Loucy (cell line): ENCODE measurements around the gene CACNA1D.

Experiments used
- EZH2phosphoT487 ChIP-seq: fragments of 200-600 bp; IDR thresholded peaks from 2 replicates; pipeline ENCODE4 v1.6.1; 2018; ENCODE audit warnings: antibody characterized with exemption, mild to moderate bottlenecking, moderate library complexity, borderline replicate concordance
- TF ChIP-seq, protein P1 (sequence below): fragments of 200-600 bp; sonication (generic); conservative IDR thresholded peaks from 2 replicates; pipeline ENCODE4 v1.5.1; 2014; ENCODE audit warnings: mild to moderate bottlenecking, antibody characterized with exemption, low read length

DNA sequence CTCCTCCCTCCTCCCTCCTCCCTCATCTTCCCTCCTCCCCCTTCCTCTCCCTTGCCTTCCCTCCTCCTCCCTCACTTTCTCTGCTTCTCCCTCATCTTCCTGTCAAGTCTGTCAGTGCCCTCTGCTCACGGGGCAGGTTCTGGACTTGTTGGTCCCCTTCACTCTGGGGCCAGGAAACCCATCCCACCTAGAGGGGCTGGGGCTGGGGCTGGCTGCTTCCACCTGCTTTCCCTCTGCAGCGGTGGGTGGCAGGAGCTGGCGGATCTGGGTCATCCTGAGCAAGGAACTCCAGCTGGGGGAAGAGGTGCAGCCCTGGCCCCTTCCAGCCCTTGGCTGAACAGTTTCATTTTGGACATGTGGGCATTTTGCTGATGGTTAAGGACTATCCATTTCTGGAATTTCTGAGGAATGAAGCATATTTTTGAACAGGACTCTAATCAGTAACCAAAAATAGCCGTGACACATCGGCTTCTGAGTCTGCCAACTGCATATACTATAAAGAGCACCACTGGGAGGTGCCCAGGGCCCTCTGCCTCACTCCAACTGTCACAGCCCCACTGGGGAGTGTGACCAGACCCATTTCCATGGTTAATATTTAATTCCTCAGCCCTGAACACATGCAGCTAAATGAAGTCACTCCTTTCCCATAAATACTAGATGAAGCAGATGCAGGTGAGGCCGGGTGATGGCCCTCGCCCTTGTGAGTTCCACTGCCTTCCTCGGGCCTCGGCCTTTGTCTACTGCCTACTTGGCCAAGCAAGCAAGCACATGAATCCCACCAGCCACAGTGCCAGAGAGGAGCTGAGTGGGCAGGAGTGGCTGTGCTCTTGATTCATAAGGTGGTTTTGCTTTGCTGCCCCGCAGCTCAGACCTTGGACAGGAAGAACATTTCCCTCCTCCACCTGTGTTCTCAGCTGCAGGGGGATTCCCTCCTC is 312.0 kb downstream of the CACNA1D start:
- TF ChIP-seq, protein P1, sequence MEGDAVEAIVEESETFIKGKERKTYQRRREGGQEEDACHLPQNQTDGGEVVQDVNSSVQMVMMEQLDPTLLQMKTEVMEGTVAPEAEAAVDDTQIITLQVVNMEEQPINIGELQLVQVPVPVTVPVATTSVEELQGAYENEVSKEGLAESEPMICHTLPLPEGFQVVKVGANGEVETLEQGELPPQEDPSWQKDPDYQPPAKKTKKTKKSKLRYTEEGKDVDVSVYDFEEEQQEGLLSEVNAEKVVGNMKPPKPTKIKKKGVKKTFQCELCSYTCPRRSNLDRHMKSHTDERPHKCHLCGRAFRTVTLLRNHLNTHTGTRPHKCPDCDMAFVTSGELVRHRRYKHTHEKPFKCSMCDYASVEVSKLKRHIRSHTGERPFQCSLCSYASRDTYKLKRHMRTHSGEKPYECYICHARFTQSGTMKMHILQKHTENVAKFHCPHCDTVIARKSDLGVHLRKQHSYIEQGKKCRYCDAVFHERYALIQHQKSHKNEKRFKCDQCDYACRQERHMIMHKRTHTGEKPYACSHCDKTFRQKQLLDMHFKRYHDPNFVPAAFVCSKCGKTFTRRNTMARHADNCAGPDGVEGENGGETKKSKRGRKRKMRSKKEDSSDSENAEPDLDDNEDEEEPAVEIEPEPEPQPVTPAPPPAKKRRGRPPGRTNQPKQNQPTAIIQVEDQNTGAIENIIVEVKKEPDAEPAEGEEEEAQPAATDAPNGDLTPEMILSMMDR: no peak
- no peak for TF ChIP-seq EZH2phosphoT487
